H1 (cell line): Measurements from ENCODE around the gene MBD3. TPM values are rescaled to one million over a fixed set of nuclear protein-coding genes. Genes with fewer than 3 reads are reported as not detected.

Source experiments
- CTCF ChIA-PET: fragments of 300-600 bp; sonication (Branson Sonifier 250); formaldehyde crosslinking; loops from one replicate; lab custom pipeline; 2021; ENCODE audit not compliant: partially characterized antibody; lab: Charles Lee
- POLR2A ChIA-PET: fragments of 300-600 bp; sonication (Branson Sonifier 250); formaldehyde crosslinking; loops from one replicate; lab custom pipeline; 2021; ENCODE audit warnings: inconsistent platforms; ENCODE audit not compliant: partially characterized antibody; lab: Charles Lee
- DNase-seq, 2 experiments: peaks; one replicate each; pipeline versions ENCODE4 v3.0.0 to v3.0.0-alpha.2; 2010 to 2022; ENCODE audit warnings: low spot score in 2 of 2, low read depth in 1 of 2, mixed read lengths in 1 of 2
- FAIRE-seq: peaks from 2 replicates; lab custom pipeline; 2011; peaks lifted over from hg19 to GRCh38; lab: Jason Lieb, UNC
- H2AFZ ChIP-seq: 2 replicates; pipeline ENCODE4 v1.8.1; 2012; ENCODE audit warnings: low read length, inconsistent platforms
- H2AK5ac ChIP-seq: 2 replicates; pipeline ENCODE4 v1.6.1; 2013; ENCODE audit warnings: low read depth, low read length
- H2BK120ac ChIP-seq: replicated peaks from 2 replicates; pipeline ENCODE3; 2013; ENCODE audit warnings: low read depth, low read length, inconsistent platforms
- H2BK12ac ChIP-seq: 2 replicates; pipeline ENCODE4 v1.6.1; 2013; ENCODE audit warnings: low read depth, low read length
- H2BK15ac ChIP-seq: 2 replicates; pipeline ENCODE4 v1.6.1; 2013; ENCODE audit warnings: low read length
- H2BK20ac ChIP-seq: 2 replicates; pipeline ENCODE4 v1.6.1; 2013; ENCODE audit warnings: low read length
- H2BK5ac ChIP-seq: 2 replicates; pipeline ENCODE4 v1.6.1; 2013; ENCODE audit warnings: low read depth, low read length
- H3K14ac ChIP-seq: 2 replicates; pipeline ENCODE4 v1.6.1; 2013; ENCODE audit warnings: inconsistent platforms; ENCODE audit not compliant: insufficient read length
- H3K18ac ChIP-seq: 2 replicates; pipeline ENCODE4 v1.6.1; 2013; ENCODE audit warnings: low read length; ENCODE audit errors: extremely low read depth
- H3K23ac ChIP-seq: 2 replicates; pipeline ENCODE4 v1.6.1; 2013; ENCODE audit warnings: inconsistent platforms; ENCODE audit not compliant: insufficient read length
- H3K23me2 ChIP-seq: 2 replicates; pipeline ENCODE4 v1.6.1; 2013; ENCODE audit warnings: low read depth, low read length
- H3K27ac ChIP-seq: 2 replicates; pipeline ENCODE4 v1.6.1; 2011; ENCODE audit warnings: low read depth, low read length, inconsistent platforms
- H3K27me3 ChIP-seq, 4 experiments: replicated peaks in 1 of 4; 1 replicate in 1 of 4; 2 replicates in 3 of 4; pipeline versions ENCODE4 v1.6.1 to v1.8.1; 2011 to 2013; ENCODE audit warnings: low read length in 3 of 4, mild to moderate bottlenecking in 3 of 4, inconsistent platforms in 2 of 4, mixed read lengths in 2 of 4, moderate library complexity in 1 of 4; ENCODE audit not compliant: control insufficient read depth in 3 of 4, insufficient read depth in 3 of 4; ENCODE audit errors: extremely low read depth in 1 of 4
- H3K36me3 ChIP-seq, 4 experiments: 2 replicates each; pipeline versions ENCODE4 v1.6.1 to v1.8.1; 2011 to 2013; ENCODE audit warnings: mild to moderate bottlenecking in 4 of 4, low read length in 3 of 4, moderate library complexity in 2 of 4, control low read depth in 1 of 4, inconsistent platforms in 1 of 4; ENCODE audit not compliant: insufficient read depth in 4 of 4, control insufficient read depth in 2 of 4
- H3K4ac ChIP-seq: replicated peaks from 2 replicates; pipeline ENCODE3; 2013; ENCODE audit warnings: low read length, low read depth, mixed read lengths, inconsistent platforms; ENCODE audit not compliant: insufficient read length
- H3K4me1 ChIP-seq, 4 experiments: replicated peaks in 1 of 4; 1 replicate in 1 of 4; 2 replicates in 3 of 4; pipeline versions ENCODE4 v1.6.1 to v1.8.1; 2011 to 2013; ENCODE audit warnings: low read length in 3 of 4, inconsistent platforms in 2 of 4, mixed read lengths in 1 of 4; ENCODE audit not compliant: insufficient read depth in 4 of 4, control insufficient read depth in 3 of 4
- H3K4me2 ChIP-seq, 2 experiments: 2 replicates each; pipeline versions ENCODE4 v1.6.1 to v1.8.1; 2011 to 2013; ENCODE audit warnings: low read depth in 2 of 2, low read length in 2 of 2, control low read depth in 1 of 2, inconsistent platforms in 1 of 2, mild to moderate bottlenecking in 1 of 2; ENCODE audit not compliant: insufficient read depth in 1 of 2
- H3K4me3 ChIP-seq, 4 experiments: fragments of 200-600, 300-600 bp in 1 of 4; sonication (generic), shearing (Covaris generic), sonication (Bioruptor Twin) in 1 of 4; 2 replicates each; pipeline versions ENCODE4 v1.5.1 to v1.8.1; 2011 to 2016; ENCODE audit warnings: low read length in 4 of 4, low read depth in 3 of 4, control low read depth in 2 of 4, inconsistent platforms in 2 of 4, mild to moderate bottlenecking in 2 of 4, mixed read lengths in 1 of 4, moderate library complexity in 1 of 4; ENCODE audit not compliant: insufficient read depth in 2 of 4; ENCODE audit errors: extremely low read depth in 1 of 4
- H3K56ac ChIP-seq: replicated peaks from 2 replicates; pipeline ENCODE3; 2013; ENCODE audit warnings: low read depth, mild to moderate bottlenecking, mixed read lengths, low read length, inconsistent platforms; ENCODE audit not compliant: insufficient read length
- H3K79me1 ChIP-seq: 2 replicates; pipeline ENCODE4 v1.6.1; 2013; ENCODE audit warnings: low read depth, low read length, control low read depth
- H3K79me2 ChIP-seq, 2 experiments: 2 replicates each; pipeline versions ENCODE4 v1.6.1 to v1.8.1; 2012 to 2013; ENCODE audit warnings: low read length in 2 of 2, mild to moderate bottlenecking in 2 of 2, inconsistent platforms in 1 of 2; ENCODE audit not compliant: insufficient read depth in 2 of 2, control insufficient read depth in 1 of 2
- H3K9ac ChIP-seq, 4 experiments: replicated peaks in 1 of 4; 1 replicate in 1 of 4; 2 replicates in 3 of 4; pipeline versions ENCODE4 v1.6.1 to v1.8.1; 2011 to 2013; ENCODE audit warnings: low read depth in 3 of 4, low read length in 3 of 4, control low read depth in 2 of 4, mild to moderate bottlenecking in 2 of 4, moderate library complexity in 2 of 4, inconsistent platforms in 1 of 4; ENCODE audit errors: extremely low read depth in 1 of 4
- H3K9me3 ChIP-seq, 2 experiments: 2 replicates each; pipeline versions ENCODE4 v1.6.1 to v1.8.1; 2012 to 2013; ENCODE audit warnings: mild to moderate bottlenecking in 2 of 2, moderate library complexity in 2 of 2, control low read depth in 1 of 2, inconsistent platforms in 1 of 2, low read depth in 1 of 2, low read length in 1 of 2, mixed read lengths in 1 of 2; ENCODE audit not compliant: insufficient read depth in 2 of 2
- H4K20me1 ChIP-seq, 2 experiments: replicated peaks in 1 of 2; 2 replicates each; pipeline versions ENCODE3 to v1.8.1; 2011 to 2013; ENCODE audit warnings: inconsistent platforms in 2 of 2, low read length in 2 of 2, mild to moderate bottlenecking in 1 of 2; ENCODE audit not compliant: insufficient read depth in 2 of 2, control insufficient read depth in 1 of 2
- H4K5ac ChIP-seq: 2 replicates; pipeline ENCODE4 v1.6.1; 2013; ENCODE audit warnings: low read length, low read depth, mixed read lengths, inconsistent platforms; ENCODE audit not compliant: insufficient read length
- H4K8ac ChIP-seq: 2 replicates; pipeline ENCODE4 v1.8.0; 2013; ENCODE audit warnings: mild to moderate bottlenecking, moderate library complexity, low read length, inconsistent platforms; ENCODE audit not compliant: insufficient read depth; ENCODE audit errors: extremely low read depth
- H4K91ac ChIP-seq: replicated peaks from 2 replicates; pipeline ENCODE3; 2013; ENCODE audit warnings: low read length, mixed read lengths, inconsistent platforms; ENCODE audit not compliant: insufficient read length
- JUN ChIP-seq: IDR thresholded peaks from 2 replicates; pipeline ENCODE4 v1.6.1; 2011; ENCODE audit warnings: low read depth, mild to moderate bottlenecking, improper control_type of control experiment, low read length
- WGBS, 2 experiments: shearing (Covaris generic) in 1 of 2; methylation state at CpG; one replicate each; pipeline versions ENCODE4 v1.1.6 to v1.1.7; 2013 to 2015; ENCODE audit warnings: low lambda C conversion rate in 2 of 2, mixed read lengths in 2 of 2, inconsistent platforms in 1 of 2, low coverage in 1 of 2, missing lambda C conversion rate in 1 of 2; ENCODE audit not compliant: insufficient replicate concordance in 2 of 2, insufficient coverage in 1 of 2, insufficient read length in 1 of 2; ENCODE audit errors: extremely low coverage in 1 of 2, missing lambda C conversion rate in 1 of 2; 5-methylcytosine and 5-hydroxymethylcytosine counted together
- polyA plus RNA-seq, 7 experiments: library from polyadenylated mRNA; depleted of rRNA in 3 of 7; stranded (reverse) in 5 of 7; unstranded in 2 of 7; fragments of >200 nt in 5 of 7; fragments of 200-250 nt in 2 of 7; gene quantifications; 1 replicate in 5 of 7; 2 replicates in 1 of 7; 4 replicates in 1 of 7; pipeline versions ENCODE4 v1.2.1 to v1.2.3, GENCODE V29; 2011 to 2013; ENCODE audit warnings: missing spikeins in 2 of 7, mixed read lengths in 2 of 7
- total RNA-seq: library from RNA; stranded (reverse); fragmentation: NEBNext Ultra II Directional; extraction: Animal tissue kit (Norgen Biotek cat#: 25700); gene quantifications from 2 replicates; pipeline ENCODE4 v1.2.1, GENCODE V29; 2021

Gene MBD3
- total and polyA plus RNA-seq, 2 of the 8 experiments (the other 6 are each of a cell fraction or from before 2014, with no cell fraction given) = 88.2 to 110 TPM

GRCh38 chr19:1577929-1578618 is 14.6 kb downstream of the MBD3 start:
- Histone ChIP-seq H3K9ac (no peak overlapping the region), H2AFZ (no peak overlapping the region), H3K23me2 (no peaks in the 10 kb centered on the region), H2AK5ac (no peak overlapping the region), H2BK120ac (no peak overlapping the region), H3K27me3 (no peaks in the 10 kb centered on the region)
- no peak for DNase-seq
- TF ChIP-seq JUN = no peak
- TF ChIP-seq, all 59 proteins: peak for 0
- Histone ChIP-seq H3K36me3 (peaks cover 7 to 53% (median 37%) of the 10 kb centered on the region in 4 experiments; a peak in 6 of 8 replicates), H2BK20ac (no peak overlapping the region), H4K8ac (no peak overlapping the region; the same call in 1 of the 2 replicates), H3K4me2 (no peak overlapping the region), H3K4ac (no peak overlapping the region), H3K9me3 (no peaks in the 10 kb centered on the region), H3K4me3 (no peak overlapping the region), H4K20me1 (peaks cover 0 to 18% of the 10 kb centered on the region in 2 experiments), H3K4me1 (no peaks in the 10 kb centered on the region), H3K18ac (no peak overlapping the region), H3K27ac (no peak overlapping the region; the same call in 1 of the 2 replicates), H2BK12ac (no peak overlapping the region), H3K23ac (no peak overlapping the region), H3K79me1 (0 out of 2 replicates have a peak, but pooled peaks cover 2% of the 10 kb centered on the region), H4K5ac (no peak overlapping the region), H3K56ac (no peak overlapping the region), H4K91ac (no peak overlapping the region), H2BK5ac (no peak overlapping the region), H2BK15ac (no peak overlapping the region), H3K79me2 (no peaks in the 10 kb centered on the region), H3K14ac (no peak overlapping the region)
- CTCF ChIA-PET = interaction anchor here (0.7 to 4.5 kb wide), 3 partner anchors 11 to 37 kb away, joined by 3 to 25 read pairs (median 3); no protein-coding TSS in a partner anchor
- POLR2A ChIA-PET = interaction anchor here (0.5 to 8.8 kb wide), 11 partner anchors 8 to 362 kb away, joined by 3 to 148 read pairs (median 3); partner anchors contain the start of genes MBD3 and MEX3D
- 94% methylated on average over 40 of the region's 49 CpGs; no CpG with 5 or more reads in 1 of the 2 experiments for WGBS, 2 experiments
- FAIRE-seq = no peak
